HG03457 (cell line): ENCODE measurements around the gene DPYD.

ENCODE experiments used
- ATAC-seq: cut with Tn5 transposase; IDR thresholded peaks from one replicate; pipeline ENCODE4 v1.9.1; 2021; ENCODE audit warnings: moderate number of reproducible peaks; ENCODE audit not compliant: unreplicated experiment

Gene DPYD

GRCh38 chr1:97069312-97069711 is 851.5 kb downstream of the DPYD start:
- no peak for ATAC-seq

- no peak for ATAC-seq
These were observed 854.0 kb downstream of the DPYD start for GRCh38 chr1:97066860-97067259.

- no peak for ATAC-seq
These were observed 857.3 kb downstream of the DPYD start for GRCh38 chr1:97063532-97063931.

- no peak for ATAC-seq
These were observed 859.2 kb downstream of the DPYD start for GRCh38 chr1:97061604-97062003.

- no peak for ATAC-seq
These were observed 864.4 kb downstream of the DPYD start for GRCh38 chr1:97056386-97056785.

- no peak for ATAC-seq
These were observed 867.6 kb downstream of the DPYD start for GRCh38 chr1:97053268-97053667.

- no peak for ATAC-seq
These were observed 869.0 kb downstream of the DPYD start for GRCh38 chr1:97051823-97052222.

- ATAC-seq: no peak
These were observed 870.3 kb downstream of the DPYD start for GRCh38 chr1:97050506-97050905.

- no peak for ATAC-seq
These were observed 873.4 kb downstream of the DPYD start for GRCh38 chr1:97047421-97047793.

GRCh38 chr1:97046765-97047420 is 873.9 kb downstream of the DPYD start:
- ATAC-seq: no peak

- no peak for ATAC-seq
These were observed 876.6 kb downstream of the DPYD start for GRCh38 chr1:97044159-97044760.

- no peak for ATAC-seq
These were observed 878.3 kb downstream of the DPYD start for GRCh38 chr1:97042551-97042950.

GRCh38 chr1:97041026-97041425 is 879.8 kb downstream of the DPYD start:
- no peak for ATAC-seq

GRCh38 chr1:97038410-97038809 is 882.4 kb downstream of the DPYD start:
- ATAC-seq: no peak

GRCh38 chr1:97034651-97035050 is 886.2 kb downstream of the DPYD start:
- no peak for ATAC-seq

- ATAC-seq: no peak
These were observed 886.9 kb downstream of the DPYD start for GRCh38 chr1:97033949-97034348.
